HG02623 (cell line): ENCODE results near the gene GATM.

Experiments used
- ATAC-seq: cut with Tn5 transposase; IDR thresholded peaks from one replicate; pipeline ENCODE4 v1.9.1; 2021; ENCODE audit warnings: moderate library complexity; ENCODE audit not compliant: unreplicated experiment

The GATM gene

DNA sequence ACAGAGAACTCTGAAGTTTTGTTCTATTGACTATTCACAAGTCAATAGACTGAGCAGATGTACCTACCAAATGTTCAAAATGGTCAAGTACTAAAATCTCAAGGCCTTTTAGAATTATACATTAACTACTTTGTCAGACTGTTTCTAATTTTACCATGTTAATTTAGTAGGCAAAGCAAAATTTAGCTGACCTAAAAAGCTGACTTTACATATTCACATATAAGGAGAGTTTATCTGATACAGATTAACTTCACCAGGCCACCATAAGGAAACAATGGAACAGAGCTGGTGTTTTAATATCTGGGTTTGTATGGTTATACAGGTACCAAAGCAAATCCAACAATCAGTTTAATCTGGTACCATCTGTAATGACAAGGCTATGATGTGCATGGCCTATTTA lies 15.9 kb downstream of the GATM start:
- no peak for ATAC-seq

DNA sequence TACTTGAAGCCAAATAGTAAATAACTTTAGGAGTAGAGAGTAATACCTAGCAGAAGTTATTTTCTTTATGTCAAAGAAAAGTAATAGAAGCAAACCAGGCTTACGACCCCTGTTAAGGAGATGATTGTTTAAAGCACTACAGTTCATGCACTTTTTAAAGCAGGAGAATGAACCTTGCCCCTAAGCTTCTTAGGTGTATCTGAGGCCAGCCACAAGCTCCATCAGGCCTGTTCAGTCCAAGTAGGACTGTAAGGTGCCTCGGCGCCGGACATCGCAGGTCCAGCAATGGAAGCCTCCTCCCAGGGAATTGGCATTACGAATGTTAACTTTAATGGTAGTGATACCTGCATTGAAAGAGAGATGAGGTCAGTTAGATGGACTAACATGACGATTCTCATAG lies 16.5 kb downstream of the GATM start:
- ATAC-seq, result no peak

GRCh38 chr15:45355860-45356259 lies 22.5 kb downstream of the GATM start:
- no peak for ATAC-seq

- ATAC-seq, result no peak
These were observed 23.6 kb downstream of the GATM start for GRCh38 chr15:45354711-45355110.

DNA sequence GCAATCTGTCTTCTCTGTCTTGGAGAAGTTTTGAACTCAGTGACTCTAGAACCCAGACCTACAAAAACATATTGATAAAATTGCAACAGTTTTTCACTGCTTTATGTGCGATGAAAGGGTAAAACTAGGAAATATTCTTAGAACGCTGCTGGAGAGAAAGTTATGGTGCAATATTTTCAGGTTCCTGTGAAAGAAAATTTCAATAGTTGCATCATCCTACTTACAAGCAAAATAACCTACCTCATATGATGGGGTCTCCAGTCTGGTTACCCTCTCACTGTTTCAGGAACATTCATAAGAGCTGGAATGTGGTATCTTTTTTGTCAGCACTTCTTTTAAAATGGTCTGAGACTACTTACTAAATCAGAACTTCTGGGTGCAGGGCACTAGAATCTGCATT lies 27.1 kb downstream of the GATM start:
- no peak for ATAC-seq

- ATAC-seq, result no peak
These were observed 28.7 kb downstream of the GATM start for GRCh38 chr15:45349623-45350022.

GRCh38 chr15:45347989-45348388 lies 30.4 kb downstream of the GATM start:
- ATAC-seq, result no peak

- ATAC-seq, result no peak
These were observed 31.3 kb downstream of the GATM start for GRCh38 chr15:45347033-45347432.

- ATAC-seq, result no peak
These were observed 32.0 kb downstream of the GATM start for GRCh38 chr15:45346381-45346780.

DNA sequence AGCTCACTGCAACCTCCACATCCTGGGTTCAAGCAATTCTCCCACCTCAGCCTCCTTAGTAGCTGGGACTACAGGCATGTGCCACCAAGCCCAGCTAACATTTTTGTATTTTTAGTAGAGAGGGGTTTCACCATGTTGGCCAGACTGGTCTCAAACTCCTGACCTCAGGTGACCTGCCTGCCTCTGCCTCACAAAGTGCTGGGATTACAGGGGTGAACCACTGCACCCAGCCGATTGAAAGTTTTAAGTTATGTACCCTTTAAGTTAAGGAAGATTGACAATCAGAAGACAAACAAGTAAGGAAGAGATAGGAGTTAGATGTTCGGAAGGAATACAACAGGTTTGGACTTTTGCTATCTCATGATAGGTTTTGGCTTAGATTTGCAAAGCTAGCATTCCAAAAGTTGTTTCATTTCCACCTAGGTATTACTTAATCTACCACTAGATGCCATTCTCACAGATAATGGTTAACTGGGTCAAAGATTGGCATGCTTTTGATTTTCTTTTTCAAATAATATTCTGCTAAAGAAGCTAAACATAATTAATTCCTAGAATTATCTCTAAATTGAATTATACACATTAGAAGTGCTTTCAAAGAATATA lies 35.0 kb downstream of the GATM start:
- ATAC-seq, result no peak

GRCh38 chr15:45341790-45342189 lies 36.6 kb downstream of the GATM start:
- no peak for ATAC-seq

DNA sequence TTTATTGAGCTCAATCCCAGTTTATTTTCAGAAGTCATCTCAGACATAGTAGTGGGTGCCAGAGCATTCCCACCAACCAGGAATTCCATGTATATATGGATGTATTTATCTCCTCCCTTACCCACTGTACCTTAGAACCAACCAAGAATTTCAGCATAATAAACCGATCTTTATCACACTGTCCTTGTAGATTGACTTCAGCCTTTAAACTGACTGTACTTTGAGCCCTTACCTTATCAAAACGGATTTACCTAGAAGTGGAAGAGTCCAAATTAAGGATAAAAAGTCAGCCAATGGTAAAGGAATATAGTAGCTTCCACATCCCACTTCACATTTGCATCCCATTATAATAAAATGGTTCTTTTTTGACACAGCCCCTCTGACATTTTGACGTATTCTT lies 37.9 kb downstream of the GATM start:
- ATAC-seq, result no peak

GRCh38 chr15:45338417-45338816 lies 39.9 kb downstream of the GATM start:
- no peak for ATAC-seq

GRCh38 chr15:45337224-45337623 lies 41.1 kb downstream of the GATM start:
- no peak for ATAC-seq

GRCh38 chr15:45333550-45333949 lies 44.8 kb downstream of the GATM start:
- ATAC-seq, result no peak

- ATAC-seq, result no peak
These were observed 45.6 kb downstream of the GATM start for GRCh38 chr15:45332694-45333093.

- ATAC-seq, result no peak
These were observed 46.4 kb downstream of the GATM start for GRCh38 chr15:45331972-45332371.

GRCh38 chr15:45328663-45329062 lies 49.7 kb downstream of the GATM start:
- ATAC-seq, result no peak

DNA sequence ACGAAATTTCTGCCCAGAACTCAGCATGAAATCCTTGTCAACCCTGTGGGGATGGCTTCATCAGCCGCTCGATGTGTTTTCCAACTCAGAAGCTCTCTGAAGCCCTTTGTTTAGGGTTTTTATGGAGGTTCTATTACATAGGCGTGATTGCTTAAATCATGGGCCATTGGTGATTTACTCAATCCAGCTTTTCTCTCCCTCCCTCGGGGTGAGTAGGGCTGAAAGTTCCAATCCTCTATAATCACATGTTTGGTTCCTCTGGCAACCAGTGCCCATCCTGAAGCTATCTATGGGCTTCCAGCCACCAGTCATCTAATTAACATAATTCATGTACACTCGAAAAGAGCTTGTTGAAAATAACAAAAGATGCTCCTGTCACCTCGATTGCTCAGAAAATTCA lies 51.6 kb downstream of the GATM start:
- no peak for ATAC-seq

DNA sequence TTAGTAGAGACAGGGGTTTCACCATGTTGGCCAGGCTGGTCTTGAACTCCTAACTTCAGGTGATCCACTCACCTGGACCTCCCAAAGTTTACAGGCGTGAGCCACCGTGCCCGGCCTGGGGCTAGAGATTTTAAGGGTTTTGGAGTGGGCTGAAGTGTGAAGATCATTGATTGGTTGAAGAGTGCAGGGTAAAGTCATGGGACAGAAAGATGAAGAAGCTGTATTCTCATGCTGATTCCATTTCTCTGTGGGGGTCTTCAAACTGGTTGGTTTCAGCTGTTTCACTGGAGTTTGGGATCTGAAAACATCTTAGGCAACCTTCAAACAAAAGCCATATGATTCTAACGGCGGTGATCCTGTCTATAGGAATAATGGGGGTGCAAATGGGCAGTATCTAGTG lies 52.1 kb downstream of the GATM start:
- no peak for ATAC-seq

- ATAC-seq, result no peak
These were observed 57.7 kb downstream of the GATM start for GRCh38 chr15:45320581-45321205.

DNA sequence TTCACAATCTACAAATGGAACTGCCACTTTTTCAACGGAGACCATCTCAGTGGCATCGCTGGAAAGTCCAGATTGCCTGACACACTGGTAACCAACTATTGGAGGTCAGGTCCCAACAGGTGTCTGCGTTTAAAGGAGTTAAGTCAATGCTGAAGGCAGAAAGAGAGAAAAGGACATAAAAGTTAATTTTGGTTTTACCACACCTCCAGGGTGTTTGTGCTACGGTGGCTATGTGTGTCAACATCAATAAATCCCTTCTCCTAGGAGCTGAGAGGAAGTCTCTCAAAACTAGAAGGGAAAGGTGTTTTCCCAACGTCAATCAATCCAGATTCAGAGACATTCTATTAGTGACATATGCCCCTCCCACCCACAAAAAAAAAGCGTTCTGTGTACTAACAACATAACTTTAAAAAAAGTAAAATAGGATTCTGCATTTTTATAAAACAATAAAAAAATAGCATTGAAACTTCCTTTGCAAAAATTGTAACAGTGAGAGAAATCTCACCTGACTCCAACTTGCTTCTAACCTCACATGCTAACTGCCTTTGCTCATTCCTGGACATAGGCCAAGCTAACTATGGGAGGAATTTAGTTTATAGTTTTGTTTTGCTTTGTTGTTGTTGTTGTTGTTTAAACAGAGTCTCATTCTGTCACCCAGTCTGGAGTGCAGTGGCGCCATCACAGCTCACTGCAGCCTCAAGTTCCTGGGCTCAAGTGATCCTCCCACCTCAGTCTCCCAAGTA lies 58.7 kb downstream of the GATM start:
- no peak for ATAC-seq
